Thyroid gland (tissue), 4 donors: Measurements from ENCODE around the gene UBQLN4.

Source experiments
- POLR2A ChIP-seq, 2 donors: fragments of 450-650 bp; IDR thresholded peaks; one replicate each; pipeline ENCODE4 v1.6.1; 2017; ENCODE audit warnings: antibody characterized with exemption in 2 of 2, mild to moderate bottlenecking in 2 of 2, moderate library complexity in 1 of 2
- TF ChIP-seq, protein P1 (sequence below), 6 experiments: fragments of 200-600 bp in 3 of 6; fragments of 450-650 bp in 3 of 6; sonication (generic) in 3 of 6; IDR thresholded peaks; one replicate each; pipeline ENCODE4 v1.5.1; 2016 to 2019; ENCODE audit warnings: antibody characterized with exemption in 6 of 6, mild to moderate bottlenecking in 2 of 6, inconsistent platforms in 1 of 6, moderate library complexity in 1 of 6

- TF ChIP-seq, protein P1, sequence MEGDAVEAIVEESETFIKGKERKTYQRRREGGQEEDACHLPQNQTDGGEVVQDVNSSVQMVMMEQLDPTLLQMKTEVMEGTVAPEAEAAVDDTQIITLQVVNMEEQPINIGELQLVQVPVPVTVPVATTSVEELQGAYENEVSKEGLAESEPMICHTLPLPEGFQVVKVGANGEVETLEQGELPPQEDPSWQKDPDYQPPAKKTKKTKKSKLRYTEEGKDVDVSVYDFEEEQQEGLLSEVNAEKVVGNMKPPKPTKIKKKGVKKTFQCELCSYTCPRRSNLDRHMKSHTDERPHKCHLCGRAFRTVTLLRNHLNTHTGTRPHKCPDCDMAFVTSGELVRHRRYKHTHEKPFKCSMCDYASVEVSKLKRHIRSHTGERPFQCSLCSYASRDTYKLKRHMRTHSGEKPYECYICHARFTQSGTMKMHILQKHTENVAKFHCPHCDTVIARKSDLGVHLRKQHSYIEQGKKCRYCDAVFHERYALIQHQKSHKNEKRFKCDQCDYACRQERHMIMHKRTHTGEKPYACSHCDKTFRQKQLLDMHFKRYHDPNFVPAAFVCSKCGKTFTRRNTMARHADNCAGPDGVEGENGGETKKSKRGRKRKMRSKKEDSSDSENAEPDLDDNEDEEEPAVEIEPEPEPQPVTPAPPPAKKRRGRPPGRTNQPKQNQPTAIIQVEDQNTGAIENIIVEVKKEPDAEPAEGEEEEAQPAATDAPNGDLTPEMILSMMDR (IDR thresholded peaks at IDR 0.05) = no peak
- no peak for TF ChIP-seq POLR2A (IDR thresholded peaks at IDR 0.05)
These were observed 48.6 kb downstream of the UBQLN4 start for GRCh38 chr1:156004843-156005584.
